CD8-positive, alpha-beta memory T cell (primary cell): Measurements from ENCODE around the gene RASD2. TPM values are rescaled to one million over a fixed set of nuclear protein-coding genes. Genes with fewer than 3 reads are reported as not detected.

Source experiments
- CTCF ChIA-PET: fragments of 350-600 bp; sonication (Branson Sonifier 250); formaldehyde crosslinking; loops from one replicate; lab custom pipeline; 2021; ENCODE audit warnings: antibody characterized with exemption; lab: Charles Lee
- POLR2A ChIA-PET: fragments of 350-600 bp; sonication (Branson Sonifier 250); formaldehyde crosslinking; loops from one replicate; lab custom pipeline; 2021; ENCODE audit warnings: antibody characterized with exemption; lab: Charles Lee
- DNase-seq, 5 donors: peaks; one replicate each; pipeline versions ENCODE4 v3.0.0 to v3.0.0-alpha.2; 2020 to 2022; ENCODE audit warnings: mixed read lengths in 1 of 5
- H3K27ac ChIP-seq: one replicate; pipeline ENCODE4 v1.7.0; 2013; ENCODE audit warnings: low read depth, mild to moderate bottlenecking, low read length, moderate library complexity
- H3K27me3 ChIP-seq: 2 replicates; pipeline ENCODE4 v1.7.0; 2013; ENCODE audit warnings: low read length, mild to moderate bottlenecking; ENCODE audit not compliant: insufficient read depth, poor library complexity, severe bottlenecking
- H3K36me3 ChIP-seq: 2 replicates; pipeline ENCODE4 v1.7.0; 2013; ENCODE audit warnings: mild to moderate bottlenecking, low read length, moderate library complexity; ENCODE audit not compliant: insufficient read depth
- H3K4me1 ChIP-seq: 2 replicates; pipeline ENCODE4 v1.7.0; 2013; ENCODE audit warnings: mild to moderate bottlenecking, low read length, moderate library complexity; ENCODE audit not compliant: insufficient read depth
- H3K4me3 ChIP-seq: 2 replicates; pipeline ENCODE4 v1.7.0; 2013; ENCODE audit warnings: mild to moderate bottlenecking, low read length
- H3K9me3 ChIP-seq: 2 replicates; pipeline ENCODE4 v1.7.0; 2013; ENCODE audit warnings: mild to moderate bottlenecking, low read length
- H3K27ac Mint-ChIP-seq, 8 donors: one replicate each; pipeline ENCODE4 v1.8.0; 2020 to 2021; ENCODE audit warnings: mixed read lengths in 8 of 8, mild to moderate bottlenecking in 6 of 8, inconsistent platforms in 3 of 8, moderate library complexity in 3 of 8
- H3K27me3 Mint-ChIP-seq, 2 donors: one replicate each; pipeline ENCODE4 v1.8.0; 2020 to 2021; ENCODE audit warnings: mixed read lengths in 2 of 2, mild to moderate bottlenecking in 1 of 2, moderate library complexity in 1 of 2
- H3K36me3 Mint-ChIP-seq, 3 donors: one replicate each; pipeline ENCODE4 v1.8.0; 2020 to 2021; ENCODE audit warnings: mixed read lengths in 3 of 3, inconsistent platforms in 1 of 3, mild to moderate bottlenecking in 1 of 3
- H3K4me1 Mint-ChIP-seq, 3 donors: one replicate each; pipeline ENCODE4 v1.8.0; 2020 to 2021; ENCODE audit warnings: mixed read lengths in 3 of 3, inconsistent platforms in 1 of 3, mild to moderate bottlenecking in 1 of 3
- H3K4me3 Mint-ChIP-seq, 7 donors: one replicate each; pipeline ENCODE4 v1.8.0; 2020 to 2021; ENCODE audit warnings: mixed read lengths in 7 of 7, mild to moderate bottlenecking in 6 of 7, moderate library complexity in 4 of 7, inconsistent platforms in 2 of 7
- H3K9me3 Mint-ChIP-seq, 5 donors: one replicate each; pipeline ENCODE4 v1.8.0; 2020 to 2022; ENCODE audit warnings: mixed read lengths in 5 of 5, mild to moderate bottlenecking in 3 of 5, moderate library complexity in 2 of 5, inconsistent platforms in 1 of 5
- polyA plus RNA-seq: library from polyadenylated mRNA; unstranded; fragments of 300-500 nt; fragmentation: Illumina TruSeq; gene quantifications from one replicate; pipeline ENCODE4 v1.2.3, GENCODE V29; 2021
- total RNA-seq, 2 experiments: library from RNA; stranded (reverse); gene quantifications; one replicate each; pipeline ENCODE4 v1.2.3, GENCODE V29; 2021

RASD2 gene
- total and polyA plus RNA-seq, 3 experiments from 2014 or later: 0.09 to 0.24 TPM; not detected in 1

GRCh38 chr22:35522225-35523149 lies 18.1 kb upstream of the RASD2 start:
- Mint-ChIP-seq H3K4me1 (no peaks in the 10 kb centered on the region), H3K36me3 (no peaks in the 10 kb centered on the region), H3K4me3 (no peak overlapping the region), H3K27ac (peak overlapping the region in 1 of 8 donors; percentile 8), H3K27me3 (peaks cover 15 to 50% of the 10 kb centered on the region in 2 donors), H3K9me3 (no peaks in the 10 kb centered on the region)
- DNase-seq: no peak
- peaks cover 6% of the 10 kb centered on the region for H3K27me3 ChIP-seq
- H3K4me3 ChIP-seq: no peak overlapping the region
- no peaks in the 10 kb centered on the region for H3K4me1 ChIP-seq
- ChIA-PET CTCF (no interaction called here), POLR2A (no interaction called here)
- no peak overlapping the region for H3K27ac ChIP-seq
- no peaks in the 10 kb centered on the region for H3K36me3 ChIP-seq
- no peaks in the 10 kb centered on the region for H3K9me3 ChIP-seq

- Mint-ChIP-seq H3K4me3 (no peak overlapping the region), H3K36me3 (no peaks in the 10 kb centered on the region), H3K27me3 (peaks cover 15 to 42% of the 10 kb centered on the region in 2 donors), H3K9me3 (no peaks in the 10 kb centered on the region), H3K27ac (peak overlapping the region in 1 of 8 donors; percentile 8), H3K4me1 (no peaks in the 10 kb centered on the region)
- DNase-seq: no peak
- H3K4me3 ChIP-seq: no peak overlapping the region
- H3K4me1 ChIP-seq: no peaks in the 10 kb centered on the region
- H3K27ac ChIP-seq: no peak overlapping the region
- no peaks in the 10 kb centered on the region for H3K9me3 ChIP-seq
- ChIA-PET POLR2A (no interaction called here), CTCF (no interaction called here)
- H3K36me3 ChIP-seq: no peaks in the 10 kb centered on the region
- peaks cover 4% of the 10 kb centered on the region for H3K27me3 ChIP-seq
These were observed 17.3 kb upstream of the RASD2 start for GRCh38 chr22:35523167-35523947.

GRCh38 chr22:35524966-35525686 lies 15.5 kb upstream of the RASD2 start:
- Mint-ChIP-seq H3K36me3 (peaks cover 0 to 8% (median 0%) of the 10 kb centered on the region in 3 donors), H3K4me3 (no peak overlapping the region), H3K27ac (peak overlapping the region in 1 of 8 donors; percentile 47), H3K9me3 (peaks cover 0 to 7% (median 0%) of the 10 kb centered on the region in 5 donors), H3K27me3 (peaks cover 9 to 32% of the 10 kb centered on the region in 2 donors), H3K4me1 (no peaks in the 10 kb centered on the region)
- H3K4me3 ChIP-seq: no peak overlapping the region
- DNase-seq: no peak
- H3K27me3 ChIP-seq: peaks cover 4% of the 10 kb centered on the region
- POLR2A ChIA-PET: no interaction called here
- no peaks in the 10 kb centered on the region for H3K36me3 ChIP-seq
- H3K27ac ChIP-seq: no peak overlapping the region
- no peaks in the 10 kb centered on the region for H3K9me3 ChIP-seq
- CTCF ChIA-PET: interaction anchor here (1.6 kb wide), 1 partner anchor 10 kb away, joined by 3 read pairs; no protein-coding TSS in a partner anchor
- H3K4me1 ChIP-seq: no peaks in the 10 kb centered on the region

- H3K4me3 Mint-ChIP-seq: no peak overlapping the region
These were observed 14.8 kb upstream of the RASD2 start for GRCh38 chr22:35525687-35526332.

GRCh38 chr22:35526333-35526979 lies 14.2 kb upstream of the RASD2 start:
- H3K27me3 Mint-ChIP-seq: peaks cover 7 to 18% of the 10 kb centered on the region in 2 donors

More at GRCh38 chr22:35525687-35526332, 14.8 kb upstream of the RASD2 start:
- Mint-ChIP-seq H3K27me3 (peaks cover 6 to 25% of the 10 kb centered on the region in 2 donors), H3K9me3 (peaks cover 0 to 7% (median 0%) of the 10 kb centered on the region in 5 donors), H3K36me3 (peaks cover 0 to 8% (median 0%) of the 10 kb centered on the region in 3 donors), H3K4me1 (no peaks in the 10 kb centered on the region), H3K27ac (peak overlapping the region in 1 of 8 donors; percentile 47)
- H3K36me3 ChIP-seq: no peaks in the 10 kb centered on the region
- H3K4me1 ChIP-seq: no peaks in the 10 kb centered on the region
- H3K27me3 ChIP-seq: peaks cover 4% of the 10 kb centered on the region
- no peaks in the 10 kb centered on the region for H3K9me3 ChIP-seq
- CTCF ChIA-PET: interaction anchor here (1.6 kb wide), 1 partner anchor 9 kb away, joined by 3 read pairs; no protein-coding TSS in a partner anchor
- H3K27ac ChIP-seq: no peak overlapping the region
- DNase-seq: no peak
- no peak overlapping the region for H3K4me3 ChIP-seq
- POLR2A ChIA-PET: no interaction called here

GRCh38 chr22:35528927-35529326 lies 11.7 kb upstream of the RASD2 start:
- ChIA-PET POLR2A (no interaction called here), CTCF (interaction anchor here (0.8 kb wide), 1 partner anchor 55 kb away, joined by 3 read pairs; no protein-coding TSS in a partner anchor)
- no peak overlapping the region for H3K4me3 ChIP-seq
- Mint-ChIP-seq H3K4me1 (no peaks in the 10 kb centered on the region), H3K27ac (no peak overlapping the region), H3K9me3 (peaks cover 0 to 7% (median 0%) of the 10 kb centered on the region in 5 donors), H3K27me3 (peaks cover 4 to 5% of the 10 kb centered on the region in 2 donors), H3K36me3 (peaks cover 0 to 14% (median 0%) of the 10 kb centered on the region in 3 donors), H3K4me3 (no peak overlapping the region)
- H3K9me3 ChIP-seq: no peaks in the 10 kb centered on the region
- no peaks in the 10 kb centered on the region for H3K27me3 ChIP-seq
- H3K36me3 ChIP-seq: no peaks in the 10 kb centered on the region
- no peak overlapping the region for H3K27ac ChIP-seq
- no peaks in the 10 kb centered on the region for H3K4me1 ChIP-seq
- DNase-seq: no peak

More at GRCh38 chr22:35526333-35526979, 14.2 kb upstream of the RASD2 start:
- POLR2A ChIA-PET: no interaction called here
- no peak overlapping the region for H3K27ac ChIP-seq
- H3K9me3 ChIP-seq: no peaks in the 10 kb centered on the region
- H3K36me3 ChIP-seq: no peaks in the 10 kb centered on the region
- no peaks in the 10 kb centered on the region for H3K4me1 Mint-ChIP-seq
- DNase-seq: no peak
- peaks cover 4% of the 10 kb centered on the region for H3K27me3 ChIP-seq
- H3K36me3 Mint-ChIP-seq: peaks cover 0 to 8% (median 0%) of the 10 kb centered on the region in 3 donors
- H3K9me3 Mint-ChIP-seq: peaks cover 0 to 7% (median 0%) of the 10 kb centered on the region in 5 donors
- no peaks in the 10 kb centered on the region for H3K4me1 ChIP-seq
- no peak overlapping the region for H3K27ac Mint-ChIP-seq
- H3K4me3 ChIP-seq: no peak overlapping the region
- H3K4me3 Mint-ChIP-seq: no peak overlapping the region
- CTCF ChIA-PET: no interaction called here

GRCh38 chr22:35530700-35531099 lies 9.9 kb upstream of the RASD2 start:
- Mint-ChIP-seq H3K27ac (no peak overlapping the region), H3K9me3 (peaks cover 0 to 7% (median 0%) of the 10 kb centered on the region in 5 donors), H3K4me1 (no peaks in the 10 kb centered on the region), H3K4me3 (no peak overlapping the region), H3K36me3 (peaks cover 0 to 14% (median 0%) of the 10 kb centered on the region in 3 donors), H3K27me3 (peaks cover 5% of the 10 kb centered on the region in 2 donors)
- no peak overlapping the region for H3K27ac ChIP-seq
- no peaks in the 10 kb centered on the region for H3K27me3 ChIP-seq
- ChIA-PET POLR2A (interaction anchor here (0.6 kb wide), 1 partner anchor 1698 kb away, joined by 3 read pairs; no protein-coding TSS in a partner anchor), CTCF (no interaction called here)
- H3K36me3 ChIP-seq: no peaks in the 10 kb centered on the region
- H3K4me1 ChIP-seq: no peaks in the 10 kb centered on the region
- no peak overlapping the region for H3K4me3 ChIP-seq
- DNase-seq: no peak
- H3K9me3 ChIP-seq: no peaks in the 10 kb centered on the region
